SK-N-SH (cell line): Measurements from ENCODE around the gene FBXW10B. TPM values are rescaled to one million over a fixed set of nuclear protein-coding genes. Genes with fewer than 3 reads are reported as not detected.

Source experiments
- CTCF ChIA-PET: fragments of 300-600, 350-600 bp; formaldehyde crosslinking; extraction: SDS; loops from one replicate; lab custom pipeline; 2021; lab: Yijun Ruan, JAX
- POLR2A ChIA-PET: fragments of 350-600 bp; sonication (Branson Sonifier 250); formaldehyde crosslinking; extraction: SDS; loops from one replicate; lab custom pipeline; 2020; ENCODE audit warnings: antibody characterized with exemption, inconsistent platforms; lab: Yijun Ruan, JAX
- DNase-seq: peaks from one replicate; pipeline ENCODE4 v3.0.0; 2012
- H2AFZ ChIP-seq: fragments of 200-600 bp; sonication (generic); 2 replicates; pipeline ENCODE4 v1.8.1; 2016; ENCODE audit warnings: antibody characterized with exemption, mild to moderate bottlenecking, low read depth
- H3F3A ChIP-seq: fragments of 200-600 bp; sonication (generic); replicated peaks from 2 replicates; pipeline ENCODE3; 2016; ENCODE audit warnings: antibody characterized with exemption, mild to moderate bottlenecking; ENCODE audit not compliant: insufficient read depth
- H3K27ac ChIP-seq, 2 experiments: fragments of 200-500 bp in 1 of 2; fragments of 200-600 bp in 1 of 2; sonication (Bioruptor generic) in 1 of 2; sonication (generic), shearing (Covaris generic) in 1 of 2; 2 replicates each; pipeline versions ENCODE4 v1.5.1 to v1.6.1; 2014 to 2016; ENCODE audit warnings: low read depth in 2 of 2, inconsistent platforms in 1 of 2, low read length in 1 of 2, mild to moderate bottlenecking in 1 of 2, mixed read lengths in 1 of 2
- H3K27me3 ChIP-seq: fragments of 200-600 bp; sonication (generic), shearing (Covaris generic); 2 replicates; pipeline ENCODE4 v1.6.1; 2016; ENCODE audit warnings: mixed run types; ENCODE audit not compliant: insufficient read depth
- H3K36me3 ChIP-seq, 2 experiments: fragments of 200-500 bp in 1 of 2; fragments of 200-600 bp in 1 of 2; sonication (Bioruptor generic) in 1 of 2; sonication (generic) in 1 of 2; replicated peaks in 1 of 2; 2 replicates each; pipeline versions ENCODE3 to v1.5.1; 2014 to 2016; ENCODE audit warnings: low read length in 1 of 2, mild to moderate bottlenecking in 1 of 2; ENCODE audit not compliant: insufficient read depth in 2 of 2, control insufficient read depth in 1 of 2
- H3K4me1 ChIP-seq, 2 experiments: fragments of 200-500 bp in 1 of 2; fragments of 200-600 bp in 1 of 2; sonication (Bioruptor generic) in 1 of 2; sonication (generic), shearing (Covaris generic) in 1 of 2; 2 replicates each; pipeline versions ENCODE4 v1.5.1 to v1.6.1; 2014 to 2016; ENCODE audit warnings: low read depth in 1 of 2, low read length in 1 of 2, mixed run types in 1 of 2; ENCODE audit not compliant: insufficient read depth in 2 of 2, control insufficient read depth in 1 of 2
- H3K4me2 ChIP-seq: fragments of 200-600 bp; sonication (generic), shearing (Covaris generic); 2 replicates; pipeline ENCODE4 v1.6.1; 2017; ENCODE audit warnings: mixed run types
- H3K4me3 ChIP-seq, 2 experiments: fragments of 200-500 bp in 1 of 2; fragments of 200-600 bp in 1 of 2; sonication (Bioruptor generic) in 1 of 2; sonication (generic), shearing (Covaris generic) in 1 of 2; 2 replicates each; pipeline versions ENCODE4 v1.5.1 to v1.8.1; 2014 to 2016; ENCODE audit warnings: low read depth in 2 of 2, inconsistent platforms in 1 of 2, low read length in 1 of 2, mild to moderate bottlenecking in 1 of 2, mixed read lengths in 1 of 2, moderate library complexity in 1 of 2
- H3K79me2 ChIP-seq: fragments of 200-600 bp; sonication (generic); 2 replicates; pipeline ENCODE4 v1.8.1; 2017; ENCODE audit warnings: mild to moderate bottlenecking; ENCODE audit not compliant: insufficient read depth
- H3K9ac ChIP-seq: fragments of 200-600 bp; sonication (generic); 2 replicates; pipeline ENCODE4 v1.6.1; 2017; ENCODE audit warnings: mixed run types
- H3K9me2 ChIP-seq: fragments of 200-600 bp; sonication (generic); 2 replicates; pipeline ENCODE4 v1.6.1; 2017; ENCODE audit warnings: mixed run types
- H3K9me3 ChIP-seq: fragments of 200-600 bp; sonication (generic); 2 replicates; pipeline ENCODE4 v1.6.1; 2017; ENCODE audit warnings: mixed run types, mild to moderate bottlenecking, moderate library complexity
- H4K20me1 ChIP-seq: fragments of 200-600 bp; sonication (generic); 2 replicates; pipeline ENCODE4 v1.6.1; 2017; ENCODE audit warnings: mild to moderate bottlenecking, mixed run types; ENCODE audit not compliant: insufficient read depth
- ELF1 ChIP-seq: IDR thresholded peaks from 2 replicates; pipeline ENCODE4 v1.4.0; 2012
- EP300 ChIP-seq, 2 experiments: IDR thresholded peaks; 2 replicates each; pipeline versions ENCODE4 v1.4.0 to v1.6.1; 2012; ENCODE audit warnings: borderline replicate concordance in 1 of 2, low read depth in 1 of 2, low read length in 1 of 2
- FOSL2 ChIP-seq: IDR thresholded peaks from 2 replicates; pipeline ENCODE4 v1.4.0; 2012; ENCODE audit warnings: low read depth, mild to moderate bottlenecking, moderate library complexity, borderline replicate concordance
- GABPA ChIP-seq: IDR thresholded peaks from 2 replicates; pipeline ENCODE4 v1.4.0; 2012; ENCODE audit warnings: low read depth, mild to moderate bottlenecking
- GATA2 ChIP-seq: sonication (generic); formaldehyde crosslinking; IDR thresholded peaks from 2 replicates; pipeline ENCODE4 v1.5.0; 2020; ENCODE audit warnings: mild to moderate bottlenecking, missing genetic modification reagents
- JUND ChIP-seq: IDR thresholded peaks from 2 replicates; pipeline ENCODE4 v1.4.0; 2012
- MEF2A ChIP-seq: IDR thresholded peaks from 2 replicates; pipeline ENCODE4 v1.4.0; 2012; ENCODE audit warnings: low read depth, borderline replicate concordance
- MXI1 ChIP-seq: IDR thresholded peaks from 2 replicates; pipeline ENCODE4 v1.6.1; 2012; ENCODE audit warnings: mild to moderate bottlenecking, low read depth, low read length, improper control_type of control experiment
- NFIC ChIP-seq: IDR thresholded peaks from 2 replicates; pipeline ENCODE4 v1.4.0; 2012; ENCODE audit warnings: borderline replicate concordance
- POLR2AphosphoS5 ChIP-seq: IDR thresholded peaks from 2 replicates; pipeline ENCODE4 v1.6.1; 2012; ENCODE audit warnings: low read depth, low read length
- RAD21 ChIP-seq: IDR thresholded peaks from 2 replicates; pipeline ENCODE4 v1.6.1; 2012; ENCODE audit warnings: mild to moderate bottlenecking, low read length
- RFX5 ChIP-seq: IDR thresholded peaks from 2 replicates; pipeline ENCODE4 v1.6.1; 2012; ENCODE audit warnings: mild to moderate bottlenecking, improper control_type of control experiment, low read length
- RXRA ChIP-seq: IDR thresholded peaks from 2 replicates; pipeline ENCODE4 v1.4.0; 2012; ENCODE audit warnings: low read depth, mild to moderate bottlenecking, borderline replicate concordance
- SIN3A ChIP-seq: IDR thresholded peaks from 2 replicates; pipeline ENCODE4 v1.6.1; 2012; ENCODE audit warnings: low read depth, mild to moderate bottlenecking, low read length, moderate library complexity, borderline replicate concordance
- TAF1 ChIP-seq: IDR thresholded peaks from 2 replicates; pipeline ENCODE4 v1.6.1; 2012; ENCODE audit warnings: low read depth, mild to moderate bottlenecking, low read length, moderate library complexity, borderline replicate concordance
- TCF12 ChIP-seq: IDR thresholded peaks from 2 replicates; pipeline ENCODE4 v1.4.0; 2012
- WGBS: methylation state at CpG from one replicate; pipeline ENCODE4 v1.1.6; 2017; ENCODE audit warnings: low lambda C conversion rate; 5-methylcytosine and 5-hydroxymethylcytosine counted together
- polyA plus RNA-seq, 3 experiments: library from polyadenylated mRNA; depleted of rRNA; stranded (reverse); fragments of >200 nt; gene quantifications; 2 replicates each; pipeline ENCODE4 v1.2.3, GENCODE V29; 2012
- TF ChIP-seq, protein P1 (sequence below): IDR thresholded peaks from 2 replicates; pipeline ENCODE4 v1.4.0; 2012; ENCODE audit warnings: low read depth, borderline replicate concordance
- TF ChIP-seq, protein P2 (sequence below): IDR thresholded peaks from 2 replicates; pipeline ENCODE4 v1.4.0; 2012; ENCODE audit warnings: low read depth
- TF ChIP-seq, protein P3 (sequence below): fragments of 150-350 bp; IDR thresholded peaks from 2 replicates; pipeline ENCODE4 v1.6.1; 2017; ENCODE audit warnings: antibody characterized with exemption, low read length, low read depth, borderline replicate concordance
- TF ChIP-seq, protein P4 (sequence below): fragments of 200-600 bp; sonication (generic); IDR thresholded peaks from 2 replicates; pipeline ENCODE4 v1.6.1; 2017; ENCODE audit warnings: antibody characterized with exemption, mild to moderate bottlenecking, moderate library complexity

FBXW10B gene
- polyA plus RNA-seq, 1 of the 3 experiments (the other 2 are of a cell fraction): 0.46 TPM

DNA sequence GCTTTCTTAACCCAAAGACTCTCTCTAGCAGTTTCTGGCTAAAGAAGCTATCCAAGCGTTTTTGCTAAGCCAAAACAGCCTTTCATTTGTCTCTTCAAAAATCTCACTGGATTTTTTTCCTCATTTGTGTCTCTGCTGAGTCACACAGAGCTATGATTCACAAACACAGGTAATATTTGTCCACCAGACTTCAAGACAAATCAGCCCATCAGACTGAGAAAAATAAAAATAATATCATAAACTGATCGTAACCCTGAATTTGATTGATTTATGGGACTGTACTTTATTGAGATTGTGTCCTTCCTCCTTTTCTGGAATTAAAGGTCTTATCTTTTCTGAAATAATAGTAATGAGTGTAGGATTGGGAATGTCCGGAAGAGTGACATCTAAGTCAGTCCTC is 38.8 kb upstream of the FBXW10B start:
- Histone ChIP-seq H3K27ac (no peak overlapping the region), H2AFZ (no peak overlapping the region), H3K9me2 (no peaks in the 10 kb centered on the region), H3K4me3 (no peak overlapping the region), H3K9ac (no peak overlapping the region), H3K27me3 (no peaks in the 10 kb centered on the region), H3K36me3 (peaks cover 3 to 21% of the 10 kb centered on the region in 2 experiments), H3K9me3 (no peaks in the 10 kb centered on the region), H4K20me1 (no peaks in the 10 kb centered on the region), H3K79me2 (no peaks in the 10 kb centered on the region), H3K4me1 (peaks cover 0 to 9% of the 10 kb centered on the region in 2 experiments; a peak in 1 of 4 replicates), H3F3A (no peaks in the 10 kb centered on the region), H3K4me2 (no peak overlapping the region)
- 86% methylated on average over 3 of the region's 3 CpGs for WGBS
- POLR2A ChIA-PET: no interaction called here
- no peak for DNase-seq
- CTCF ChIA-PET: interaction anchor here (1.0 kb wide), 1 partner anchor 9 kb away, joined by 3 read pairs; no protein-coding TSS in a partner anchor
- TF ChIP-seq FOSL2 (peak; percentile 6; the same call in 1 of the 2 replicates), RFX5 (no peak), TCF12 (no peak), EP300 (IDR thresholded peaks at IDR 0.05; ENCODE audit: borderline replicate concordance in 1 of 2, low read depth in 1 of 2, low read length in 1 of 2) (no peak), RXRA (no peak), GABPA (no peak), RAD21 (no peak)
- TF ChIP-seq, protein P1, sequence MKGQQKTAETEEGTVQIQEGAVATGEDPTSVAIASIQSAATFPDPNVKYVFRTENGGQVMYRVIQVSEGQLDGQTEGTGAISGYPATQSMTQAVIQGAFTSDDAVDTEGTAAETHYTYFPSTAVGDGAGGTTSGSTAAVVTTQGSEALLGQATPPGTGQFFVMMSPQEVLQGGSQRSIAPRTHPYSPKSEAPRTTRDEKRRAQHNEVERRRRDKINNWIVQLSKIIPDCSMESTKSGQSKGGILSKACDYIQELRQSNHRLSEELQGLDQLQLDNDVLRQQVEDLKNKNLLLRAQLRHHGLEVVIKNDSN: no peak

DNA sequence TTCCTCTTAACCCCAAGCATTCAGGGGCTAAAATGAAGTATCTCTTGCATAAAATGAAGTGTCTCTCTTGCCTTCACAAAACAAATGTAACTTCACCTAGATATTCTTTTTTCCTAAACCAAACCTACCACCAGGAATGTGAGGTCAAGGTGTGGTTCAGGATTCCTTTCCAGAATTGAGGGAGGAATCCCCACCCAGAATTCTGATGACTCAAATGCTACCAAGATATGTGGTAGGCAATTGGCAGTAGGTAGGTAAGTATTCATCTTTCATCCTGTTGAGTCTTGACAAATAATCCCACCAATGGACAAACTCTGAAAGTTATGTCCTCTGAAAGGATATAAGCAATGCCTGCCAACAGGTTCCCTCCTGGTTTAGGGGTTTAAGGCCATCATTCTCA is 38.4 kb upstream of the FBXW10B start:
- no peak overlapping the region for H2AFZ ChIP-seq
- H3K9ac ChIP-seq: no peak overlapping the region
- no peak overlapping the region for H3K4me2 ChIP-seq
- CTCF ChIA-PET: interaction anchor here (1.0 kb wide), 1 partner anchor 8 kb away, joined by 3 read pairs; no protein-coding TSS in a partner anchor
- H3K9me2 ChIP-seq: no peaks in the 10 kb centered on the region
- no peaks in the 10 kb centered on the region for H3F3A ChIP-seq
- H3K4me1 ChIP-seq: peaks cover 0 to 9% of the 10 kb centered on the region in 2 experiments; a peak in 1 of 4 replicates
- H3K27me3 ChIP-seq: no peaks in the 10 kb centered on the region
- no peaks in the 10 kb centered on the region for H3K9me3 ChIP-seq
- H3K79me2 ChIP-seq: no peaks in the 10 kb centered on the region
- H3K27ac ChIP-seq: no peak overlapping the region
- TF ChIP-seq NFIC: no peak
- no peak for TF ChIP-seq MXI1
- TF ChIP-seq, protein P2, sequence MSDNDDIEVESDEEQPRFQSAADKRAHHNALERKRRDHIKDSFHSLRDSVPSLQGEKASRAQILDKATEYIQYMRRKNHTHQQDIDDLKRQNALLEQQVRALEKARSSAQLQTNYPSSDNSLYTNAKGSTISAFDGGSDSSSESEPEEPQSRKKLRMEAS: no peak
- TF ChIP-seq JUND: no peak
- no peak for TF ChIP-seq GABPA
- no peak for TF ChIP-seq RXRA
- no peak for TF ChIP-seq RAD21
- TF ChIP-seq, protein P3, sequence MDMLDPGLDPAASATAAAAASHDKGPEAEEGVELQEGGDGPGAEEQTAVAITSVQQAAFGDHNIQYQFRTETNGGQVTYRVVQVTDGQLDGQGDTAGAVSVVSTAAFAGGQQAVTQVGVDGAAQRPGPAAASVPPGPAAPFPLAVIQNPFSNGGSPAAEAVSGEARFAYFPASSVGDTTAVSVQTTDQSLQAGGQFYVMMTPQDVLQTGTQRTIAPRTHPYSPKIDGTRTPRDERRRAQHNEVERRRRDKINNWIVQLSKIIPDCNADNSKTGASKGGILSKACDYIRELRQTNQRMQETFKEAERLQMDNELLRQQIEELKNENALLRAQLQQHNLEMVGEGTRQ: no peak
- TF ChIP-seq, protein P4, sequence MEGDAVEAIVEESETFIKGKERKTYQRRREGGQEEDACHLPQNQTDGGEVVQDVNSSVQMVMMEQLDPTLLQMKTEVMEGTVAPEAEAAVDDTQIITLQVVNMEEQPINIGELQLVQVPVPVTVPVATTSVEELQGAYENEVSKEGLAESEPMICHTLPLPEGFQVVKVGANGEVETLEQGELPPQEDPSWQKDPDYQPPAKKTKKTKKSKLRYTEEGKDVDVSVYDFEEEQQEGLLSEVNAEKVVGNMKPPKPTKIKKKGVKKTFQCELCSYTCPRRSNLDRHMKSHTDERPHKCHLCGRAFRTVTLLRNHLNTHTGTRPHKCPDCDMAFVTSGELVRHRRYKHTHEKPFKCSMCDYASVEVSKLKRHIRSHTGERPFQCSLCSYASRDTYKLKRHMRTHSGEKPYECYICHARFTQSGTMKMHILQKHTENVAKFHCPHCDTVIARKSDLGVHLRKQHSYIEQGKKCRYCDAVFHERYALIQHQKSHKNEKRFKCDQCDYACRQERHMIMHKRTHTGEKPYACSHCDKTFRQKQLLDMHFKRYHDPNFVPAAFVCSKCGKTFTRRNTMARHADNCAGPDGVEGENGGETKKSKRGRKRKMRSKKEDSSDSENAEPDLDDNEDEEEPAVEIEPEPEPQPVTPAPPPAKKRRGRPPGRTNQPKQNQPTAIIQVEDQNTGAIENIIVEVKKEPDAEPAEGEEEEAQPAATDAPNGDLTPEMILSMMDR: no peak
- no peak for TF ChIP-seq ELF1
- TF ChIP-seq MEF2A: no peak
- no peak for TF ChIP-seq GATA2 (CRISPR knock-in tag)
- TF ChIP-seq POLR2AphosphoS5: no peak
- no peak for TF ChIP-seq TAF1
- TF ChIP-seq SIN3A: no peak
- TF ChIP-seq, all 33 proteins: peak for 0
- DNase-seq: no peak
- Histone ChIP-seq H3K4me3 (no peak overlapping the region), H4K20me1 (no peaks in the 10 kb centered on the region), H3K36me3 (peaks cover 3 to 18% of the 10 kb centered on the region in 2 experiments)
- POLR2A ChIA-PET: no interaction called here
